Trophoblast cell (in vitro differentiated cells and primary cell): ENCODE data around the gene CCDC88A.

Source experiments
- DNase-seq, 2 donors: peaks; one replicate each; pipeline ENCODE4 v3.0.0-alpha.2; 2016
- H2AFZ ChIP-seq: 2 replicates; pipeline ENCODE4 v1.6.1; 2013; ENCODE audit warnings: low read length, moderate library complexity, mild to moderate bottlenecking; ENCODE audit not compliant: insufficient read depth, poor library complexity
- H2AK5ac ChIP-seq: 2 replicates; pipeline ENCODE4 v1.6.1; 2013; ENCODE audit warnings: mild to moderate bottlenecking, low read length
- H2BK120ac ChIP-seq: 2 replicates; pipeline ENCODE4 v1.6.1; 2013; ENCODE audit warnings: low read length, mild to moderate bottlenecking, moderate library complexity; ENCODE audit not compliant: insufficient read depth, poor library complexity
- H2BK12ac ChIP-seq: 2 replicates; pipeline ENCODE4 v1.6.1; 2013; ENCODE audit warnings: mild to moderate bottlenecking, low read length, moderate library complexity
- H2BK5ac ChIP-seq: 2 replicates; pipeline ENCODE4 v1.6.1; 2013; ENCODE audit warnings: low read length, low read depth, moderate library complexity, mild to moderate bottlenecking; ENCODE audit not compliant: poor library complexity
- H3K14ac ChIP-seq: 2 replicates; pipeline ENCODE4 v1.6.1; 2013; ENCODE audit warnings: mild to moderate bottlenecking, low read length
- H3K18ac ChIP-seq: 2 replicates; pipeline ENCODE4 v1.6.1; 2013; ENCODE audit warnings: mild to moderate bottlenecking, low read length
- H3K23ac ChIP-seq: 2 replicates; pipeline ENCODE4 v1.6.1; 2013; ENCODE audit warnings: low read length
- H3K27ac ChIP-seq: 2 replicates; pipeline ENCODE4 v1.5.1; 2013; ENCODE audit warnings: low read depth, mild to moderate bottlenecking, inconsistent platforms, low read length, moderate library complexity
- H3K27me3 ChIP-seq: 2 replicates; pipeline ENCODE4 v1.6.1; 2013; ENCODE audit warnings: inconsistent platforms, mild to moderate bottlenecking, low read length, moderate library complexity; ENCODE audit not compliant: insufficient read depth
- H3K36me3 ChIP-seq, 2 experiments: 1 replicate in 1 of 2; 2 replicates in 1 of 2; pipeline ENCODE4 v1.6.1; 2013; ENCODE audit warnings: low read length in 2 of 2, mild to moderate bottlenecking in 2 of 2, moderate library complexity in 1 of 2; ENCODE audit not compliant: insufficient read depth in 2 of 2, control insufficient read depth in 1 of 2
- H3K4ac ChIP-seq: 2 replicates; pipeline ENCODE4 v1.6.1; 2013; ENCODE audit warnings: low read depth, mild to moderate bottlenecking, low read length, moderate library complexity
- H3K4me1 ChIP-seq, 2 experiments: 1 replicate in 1 of 2; 2 replicates in 1 of 2; pipeline ENCODE4 v1.6.1; 2013; ENCODE audit warnings: low read length in 2 of 2, mild to moderate bottlenecking in 2 of 2, moderate library complexity in 1 of 2; ENCODE audit not compliant: insufficient read depth in 2 of 2, control insufficient read depth in 1 of 2
- H3K4me2 ChIP-seq: 2 replicates; pipeline ENCODE4 v1.6.1; 2013; ENCODE audit warnings: inconsistent platforms, mild to moderate bottlenecking, low read length, moderate library complexity
- H3K4me3 ChIP-seq: 2 replicates; pipeline ENCODE4 v1.5.1; 2013; ENCODE audit warnings: mild to moderate bottlenecking, low read depth, low read length, inconsistent platforms
- H3K79me1 ChIP-seq: one replicate; pipeline ENCODE4 v1.6.1; 2013; ENCODE audit warnings: low read length
- H3K79me2 ChIP-seq: 2 replicates; pipeline ENCODE4 v1.6.1; 2013; ENCODE audit warnings: low read length, mild to moderate bottlenecking; ENCODE audit not compliant: control insufficient read depth, insufficient read depth, poor library complexity
- H3K9ac ChIP-seq: 2 replicates; pipeline ENCODE4 v1.6.1; 2013; ENCODE audit warnings: mild to moderate bottlenecking, low read length
- H3K9me3 ChIP-seq: 2 replicates; pipeline ENCODE4 v1.6.1; 2013; ENCODE audit warnings: low read depth, mild to moderate bottlenecking, control low read depth, inconsistent platforms, low read length; ENCODE audit not compliant: insufficient read depth
- H4K12ac ChIP-seq: 2 replicates; pipeline ENCODE4 v1.6.1; 2013; ENCODE audit warnings: low read depth, mild to moderate bottlenecking, low read length, moderate library complexity
- H4K8ac ChIP-seq: 2 replicates; pipeline ENCODE4 v1.6.1; 2013; ENCODE audit warnings: low read depth, mild to moderate bottlenecking, low read length, moderate library complexity
- H4K91ac ChIP-seq: one replicate; pipeline ENCODE4 v1.6.1; 2013; ENCODE audit warnings: low read depth, mild to moderate bottlenecking, low read length, moderate library complexity
- WGBS: extraction: QIAGEN DNeasy Blood & Tissue Kit; methylation state at CpG from one replicate; pipeline ENCODE4 v1.1.7; 2013; ENCODE audit warnings: missing lambda C conversion rate; ENCODE audit not compliant: insufficient read length, insufficient coverage; ENCODE audit errors: extremely low coverage; 5-methylcytosine and 5-hydroxymethylcytosine counted together

The CCDC88A gene

GRCh38 chr2:55420871-55421270 is 1.2 kb upstream of the CCDC88A start:
- H3K23ac ChIP-seq, result no peak overlapping the region
- H2BK120ac ChIP-seq, result no peak overlapping the region
- H3K4ac ChIP-seq, result no peak overlapping the region
- no peak overlapping the region for H3K4me2 ChIP-seq
- no peak overlapping the region for H2AFZ ChIP-seq
- H3K9ac ChIP-seq, result no peak overlapping the region
- H4K12ac ChIP-seq, result no peak overlapping the region
- no peaks in the 10 kb centered on the region for H3K9me3 ChIP-seq
- WGBS, result no CpG with 5 or more reads among the region's 6 CpGs
- no peak overlapping the region for H3K27ac ChIP-seq
- no peak overlapping the region for H2AK5ac ChIP-seq
- no peak overlapping the region for H4K91ac ChIP-seq
- H4K8ac ChIP-seq, result no peak overlapping the region
- no peaks in the 10 kb centered on the region for H3K79me2 ChIP-seq
- no peak overlapping the region for H2BK5ac ChIP-seq
- no peak overlapping the region for H3K18ac ChIP-seq
- no peak overlapping the region for H3K14ac ChIP-seq
- no peaks in the 10 kb centered on the region for H3K4me1 ChIP-seq
- H2BK12ac ChIP-seq, result no peak overlapping the region
- DNase-seq, result no peak
- H3K79me1 ChIP-seq, result peaks cover 5% of the 10 kb centered on the region
- H3K36me3 ChIP-seq, result no peaks in the 10 kb centered on the region
- H3K4me3 ChIP-seq, result no peak overlapping the region
- H3K27me3 ChIP-seq, result no peaks in the 10 kb centered on the region

- no peak overlapping the region for H4K12ac ChIP-seq
- H4K91ac ChIP-seq, result no peak overlapping the region
- H3K79me2 ChIP-seq, result no peaks in the 10 kb centered on the region
- H3K23ac ChIP-seq, result no peak overlapping the region
- no peak overlapping the region for H3K14ac ChIP-seq
- peak overlapping the region; percentile 73 for H3K4me3 ChIP-seq
- no peak overlapping the region for H2AK5ac ChIP-seq
- DNase-seq, result peak; percentile 9 to 60
- no peak overlapping the region for H3K27ac ChIP-seq
- H3K4ac ChIP-seq, result no peak overlapping the region
- H2BK5ac ChIP-seq, result no peak overlapping the region
- peaks cover 5% of the 10 kb centered on the region for H3K79me1 ChIP-seq
- H2BK120ac ChIP-seq, result no peak overlapping the region
- H2AFZ ChIP-seq, result peak overlapping the region; percentile 23
- no peaks in the 10 kb centered on the region for H3K27me3 ChIP-seq
- no peak overlapping the region for H2BK12ac ChIP-seq
- no peak overlapping the region for H3K9ac ChIP-seq
- H3K36me3 ChIP-seq, result no peaks in the 10 kb centered on the region
- H4K8ac ChIP-seq, result peak overlapping the region; percentile 35
- no peaks in the 10 kb centered on the region for H3K4me1 ChIP-seq
- H3K4me2 ChIP-seq, result peak overlapping the region; percentile 90
- H3K18ac ChIP-seq, result no peak overlapping the region
- no CpG with 5 or more reads among the region's 3 CpGs for WGBS
- H3K9me3 ChIP-seq, result no peaks in the 10 kb centered on the region
Observed at GRCh38 chr2:55420439-55420725, 726 bp upstream of the CCDC88A start.

DNA sequence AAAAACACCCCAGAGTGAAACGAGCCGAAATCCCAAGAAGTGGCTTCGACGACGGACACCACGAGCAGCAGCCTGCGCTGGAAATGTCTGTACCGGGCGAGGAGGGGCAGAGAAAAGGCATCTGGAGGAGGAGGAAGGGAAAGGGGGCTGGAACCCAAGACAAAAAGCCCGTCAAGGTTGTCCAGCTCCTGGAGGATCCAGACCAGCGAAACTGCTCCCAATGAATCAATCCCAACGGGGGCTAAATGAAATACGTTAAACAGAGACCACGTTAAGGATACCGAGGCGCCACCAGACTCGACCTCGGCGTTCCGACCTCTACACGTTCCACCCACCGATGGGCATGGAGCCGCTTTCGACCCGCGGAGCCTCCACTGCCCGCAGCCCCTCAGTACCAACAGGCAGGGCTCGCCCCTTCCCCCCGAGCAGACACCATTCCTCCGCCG is 400 bp downstream of the CCDC88A start:
- peak overlapping the region; percentile 5 for H3K14ac ChIP-seq
- peak in 1 of 2 donors; percentile 30 for DNase-seq
- H3K79me2 ChIP-seq, result no peaks in the 10 kb centered on the region
- peak overlapping the region; percentile 87 for H3K4me3 ChIP-seq
- peaks cover 5% of the 10 kb centered on the region for H3K79me1 ChIP-seq
- no peaks in the 10 kb centered on the region for H3K27me3 ChIP-seq
- no peak overlapping the region for H2AK5ac ChIP-seq
- peak overlapping the region; percentile 85 for H3K9ac ChIP-seq
- peak overlapping the region; percentile 16 for H3K4ac ChIP-seq
- peak overlapping the region; percentile 70 for H3K4me2 ChIP-seq
- peak overlapping the region; percentile 23 for H2BK5ac ChIP-seq
- peak overlapping the region; percentile 85 for H3K18ac ChIP-seq
- no CpG with 5 or more reads among the region's 31 CpGs for WGBS
- H4K8ac ChIP-seq, result peak overlapping the region; percentile 39
- H2AFZ ChIP-seq, result peak overlapping the region; percentile 82
- H2BK120ac ChIP-seq, result peak overlapping the region; percentile 35
- no peaks in the 10 kb centered on the region for H3K36me3 ChIP-seq
- H3K23ac ChIP-seq, result no peak overlapping the region
- no peak overlapping the region for H4K91ac ChIP-seq
- H4K12ac ChIP-seq, result peak overlapping the region; percentile 2
- H3K9me3 ChIP-seq, result no peaks in the 10 kb centered on the region
- H3K4me1 ChIP-seq, result no peaks in the 10 kb centered on the region
- peak overlapping the region; percentile 55 for H3K27ac ChIP-seq
- no peak overlapping the region for H2BK12ac ChIP-seq

DNA sequence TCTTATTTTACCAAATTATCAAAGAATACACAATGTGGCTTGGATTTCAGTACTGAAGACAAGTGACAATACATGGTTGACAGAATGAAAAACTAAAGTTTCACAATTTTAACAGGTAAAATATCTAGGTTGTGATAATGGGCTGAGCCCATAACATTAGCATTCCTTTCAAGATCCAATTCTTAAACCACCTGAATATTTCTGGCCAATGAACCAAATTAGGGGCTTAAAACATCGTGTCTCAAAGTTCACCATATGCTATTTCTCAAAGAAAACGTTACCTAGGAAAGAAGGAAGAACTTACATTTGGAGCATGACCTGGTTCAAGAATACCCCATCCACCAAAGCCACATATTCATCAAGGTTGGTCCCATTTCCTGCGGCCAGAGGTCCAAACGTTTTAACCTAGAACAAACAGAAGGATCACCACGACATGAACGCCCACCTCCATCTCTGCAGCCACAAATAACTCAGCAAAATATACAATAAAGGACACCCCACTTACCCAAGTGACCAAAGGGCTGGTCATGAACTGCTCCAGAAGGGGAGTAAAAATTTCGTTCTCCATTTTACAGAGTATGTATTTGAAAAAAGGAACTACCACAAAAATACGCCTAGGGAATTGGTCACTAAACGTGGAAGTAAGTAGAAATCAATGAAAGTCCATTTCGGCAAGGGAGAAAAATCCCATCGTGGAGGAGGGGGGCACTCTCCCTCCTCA is 984 bp downstream of the CCDC88A start:
- no peak for DNase-seq
- no peak overlapping the region for H2BK12ac ChIP-seq
- no peaks in the 10 kb centered on the region for H3K9me3 ChIP-seq
- H4K12ac ChIP-seq, result no peak overlapping the region
- H3K4me2 ChIP-seq, result peak overlapping the region; percentile 70
- no peak overlapping the region for H2BK5ac ChIP-seq
- H2AFZ ChIP-seq, result peak overlapping the region; percentile 62
- H3K23ac ChIP-seq, result no peak overlapping the region
- H2AK5ac ChIP-seq, result no peak overlapping the region
- H3K27ac ChIP-seq, result peak overlapping the region; percentile 8
- no peaks in the 10 kb centered on the region for H3K79me2 ChIP-seq
- H3K27me3 ChIP-seq, result no peaks in the 10 kb centered on the region
- H3K14ac ChIP-seq, result peak overlapping the region; percentile 5
- H3K4me3 ChIP-seq, result peak overlapping the region; percentile 87
- H3K4ac ChIP-seq, result peak overlapping the region; percentile 16
- peak overlapping the region; percentile 39 for H4K8ac ChIP-seq
- peak overlapping the region; percentile 85 for H3K9ac ChIP-seq
- peaks cover 5% of the 10 kb centered on the region for H3K79me1 ChIP-seq
- peaks cover under 1% of the 10 kb centered on the region in 2 experiments for H3K36me3 ChIP-seq
- H4K91ac ChIP-seq, result no peak overlapping the region
- no CpG with 5 or more reads among the region's 11 CpGs for WGBS
- peak overlapping the region; percentile 85 for H3K18ac ChIP-seq
- peak overlapping the region; percentile 35 for H2BK120ac ChIP-seq
- no peaks in the 10 kb centered on the region for H3K4me1 ChIP-seq
